GM12878 (cell line): ENCODE results near the gene KRTAP10-5. TPM values are rescaled to one million over a fixed set of nuclear protein-coding genes. Genes with fewer than 3 reads are reported as not detected.

ENCODE experiments used
- ATAC-seq: fragments of 200-7000 bp; cut with Tn5 transposase; 3 replicates; pipeline ENCODE4 v1.9.1; 2020; ENCODE audit warnings: mild to moderate bottlenecking, moderate library complexity
- BruUV-seq: library from RNA; stranded (reverse); fragments of 400-500 nt; replicated peaks from 2 replicates; lab custom pipeline; 2021; lab: Mats Ljungman, UMichigan
- CTCF ChIA-PET: fragments of 300-600 bp; sonication (Branson Sonifier 250); formaldehyde crosslinking; extraction: SDS; loops from one replicate; lab custom pipeline; 2021; ENCODE audit warnings: inconsistent platforms; lab: Yijun Ruan, JAX
- POLR2A ChIA-PET: fragments of 350-600 bp; formaldehyde crosslinking; extraction: SDS; loops from one replicate; lab custom pipeline; 2021; ENCODE audit warnings: inconsistent platforms; lab: Charles Lee
- RAD21 ChIA-PET: fragments of 300-600 bp; sonication (Branson Sonifier 250); formaldehyde crosslinking; loops from one replicate; lab custom pipeline; 2023; ENCODE audit warnings: antibody characterized with exemption; ENCODE audit not compliant: unreplicated experiment; lab: Charles Lee
- SMC1A ChIA-PET: fragments of 300-600 bp; sonication (Branson Sonifier 250); formaldehyde crosslinking; loops from one replicate; lab custom pipeline; 2023; ENCODE audit not compliant: unreplicated experiment, uncharacterized antibody; lab: Charles Lee
- DNase-seq: peaks from one replicate; pipeline ENCODE4 v3.0.0-alpha.2; 2011; ENCODE audit warnings: low read depth, low spot score
- FAIRE-seq: peaks from 3 replicates; lab custom pipeline; 2011; peaks lifted over from hg19 to GRCh38; lab: Jason Lieb, UNC
- H2AFZ ChIP-seq: 2 replicates; pipeline ENCODE4 v1.6.0; 2011; ENCODE audit warnings: low read depth, low read length, control low read depth; ENCODE audit not compliant: control insufficient read depth
- H3K27ac ChIP-seq: 2 replicates; pipeline ENCODE4 v1.5.1; 2011; ENCODE audit warnings: control low read depth; ENCODE audit not compliant: control insufficient read depth, insufficient read depth
- H3K27me3 ChIP-seq, 2 experiments: replicated peaks in 1 of 2; 2 replicates each; pipeline versions ENCODE4 v1.6.0 to v1.6.1; 2011; ENCODE audit warnings: low read length in 1 of 2; ENCODE audit not compliant: control insufficient read depth in 2 of 2, insufficient read depth in 2 of 2
- H3K36me3 ChIP-seq, 2 experiments: 2 replicates each; pipeline ENCODE4 v1.5.1; 2011; ENCODE audit warnings: low read length in 1 of 2; ENCODE audit not compliant: control insufficient read depth in 2 of 2, insufficient read depth in 2 of 2
- H3K4me1 ChIP-seq: 2 replicates; pipeline ENCODE4 v1.6.1; 2011; ENCODE audit warnings: mild to moderate bottlenecking, low read length, moderate library complexity, mixed read lengths; ENCODE audit not compliant: control insufficient read depth, insufficient read depth
- H3K4me2 ChIP-seq: 2 replicates; pipeline ENCODE4 v1.6.0; 2011; ENCODE audit warnings: control low read depth; ENCODE audit not compliant: control insufficient read depth, insufficient read depth
- H3K4me3 ChIP-seq: fragments of 200-600 bp; sonication (generic); 2 replicates; pipeline ENCODE4 v1.5.1; 2016
- H3K79me2 ChIP-seq: 2 replicates; pipeline ENCODE4 v1.6.0; 2011; ENCODE audit warnings: low read length; ENCODE audit not compliant: control insufficient read depth, insufficient read depth
- H3K9ac ChIP-seq: 2 replicates; pipeline ENCODE4 v1.8.0; 2011; ENCODE audit warnings: low read length, control low read depth, mixed read lengths; ENCODE audit not compliant: control insufficient read depth, insufficient read depth
- H3K9me3 ChIP-seq: replicated peaks from 3 replicates; pipeline ENCODE4 v1.5.1; 2011; ENCODE audit warnings: mild to moderate bottlenecking, low read length; ENCODE audit not compliant: control insufficient read depth, insufficient read depth
- H4K20me1 ChIP-seq: 2 replicates; pipeline ENCODE4 v1.6.0; 2011; ENCODE audit not compliant: control insufficient read depth, insufficient read depth
- CBX5 ChIP-seq: sonication (generic); IDR thresholded peaks from 2 replicates; pipeline ENCODE4 v1.6.1; 2016; ENCODE audit warnings: low read depth, moderate library complexity, mild to moderate bottlenecking, inconsistent platforms
- CREB1 ChIP-seq: IDR thresholded peaks from 2 replicates; pipeline ENCODE4 v1.6.1; 2012; ENCODE audit warnings: low read depth, mild to moderate bottlenecking, inconsistent platforms
- EGR1 ChIP-seq, 2 experiments: IDR thresholded peaks; 1 replicate in 1 of 2; 2 replicates in 1 of 2; pipeline ENCODE4 v1.6.1; 2011 to 2012; ENCODE audit warnings: low read depth in 2 of 2, low read length in 2 of 2, borderline replicate concordance in 1 of 2, mild to moderate bottlenecking in 1 of 2, moderate library complexity in 1 of 2
- IKZF2 ChIP-seq, 2 experiments: fragments of 450-650 bp; IDR thresholded peaks; 2 replicates each; pipeline ENCODE4 v1.6.1; 2017; ENCODE audit warnings: mild to moderate bottlenecking in 2 of 2, moderate library complexity in 2 of 2
- MYC ChIP-seq: IDR thresholded peaks from 2 replicates; pipeline ENCODE4 v1.6.1; 2011; ENCODE audit warnings: mild to moderate bottlenecking, low read length, moderate library complexity, inconsistent platforms; ENCODE audit not compliant: insufficient read depth, insufficient replicate concordance, insufficient read length, severe bottlenecking
- PAX5 ChIP-seq: IDR thresholded peaks from 2 replicates; pipeline ENCODE4 v1.6.1; 2011; ENCODE audit warnings: low read depth, low read length, borderline replicate concordance
- POLR2AphosphoS2 ChIP-seq: IDR thresholded peaks from 2 replicates; pipeline ENCODE4 v1.6.1; 2011; ENCODE audit warnings: low read depth, mild to moderate bottlenecking, low read length, improper control_type of control experiment, moderate library complexity
- SMC3 ChIP-seq: IDR thresholded peaks from 2 replicates; pipeline ENCODE4 v1.6.1; 2011; ENCODE audit warnings: low read length, improper control_type of control experiment, borderline replicate concordance
- TARDBP ChIP-seq: IDR thresholded peaks from 2 replicates; pipeline ENCODE4 v1.6.1; 2016; ENCODE audit warnings: borderline replicate concordance
- WGBS: methylation state at CpG from one replicate; pipeline ENCODE4 v1.1.6; 2016; ENCODE audit warnings: low lambda C conversion rate; ENCODE audit not compliant: insufficient replicate concordance, insufficient coverage; ENCODE audit errors: missing lambda C conversion rate; 5-methylcytosine and 5-hydroxymethylcytosine counted together
- in situ Hi-C: fragments of 300-500 bp; cut with MboI; formaldehyde crosslinking; loops from 9 replicates; pipeline ENCODE4 v1.14.3; 2018; ENCODE audit warnings: mixed read lengths
- intact Hi-C: fragments of 100-400 bp; cut with micrococcal nuclease; formaldehyde crosslinking; loops from one replicate; pipeline ENCODE4 v1.14.2; 2022; ENCODE audit not compliant: unreplicated experiment
- polyA plus RNA-seq, 11 experiments: library from polyadenylated mRNA; depleted of rRNA in 4 of 11; unstranded in 6 of 11; stranded (reverse) in 5 of 11; fragments of >200 nt; fragmentation: Nextera tagmentation in 4 of 11; fragmentation: Illumina TruSeq in 1 of 11; extraction: Ambion mirVana in 4 of 11; extraction: Trizol in 1 of 11; gene quantifications; 1 replicate in 1 of 11; 2 replicates in 10 of 11; pipeline versions ENCODE4 v1.2.1 to v1.2.3, GENCODE V29; 2011 to 2016; ENCODE audit warnings: inconsistent platforms in 2 of 11, missing spikeins in 2 of 11, low read depth in 1 of 11
- total RNA-seq, 4 experiments: library from RNA; depleted of rRNA in 3 of 4; stranded (reverse); fragments of >200 nt in 3 of 4; fragmentation: Illumina TruSeq in 1 of 4; extraction: Trizol in 1 of 4; gene quantifications; 2 replicates each; pipeline versions ENCODE4 v1.2.1 to v1.2.3, GENCODE V29; 2013 to 2021
- TF ChIP-seq, protein P1 (sequence below): fragments of 450-650 bp; IDR thresholded peaks from 2 replicates; pipeline ENCODE4 v1.6.1; 2017; ENCODE audit warnings: borderline replicate concordance
- TF ChIP-seq, protein P2 (sequence below): IDR thresholded peaks from 2 replicates; pipeline ENCODE4 v1.6.1; 2011; ENCODE audit warnings: low read depth, mild to moderate bottlenecking, low read length, moderate library complexity, borderline replicate concordance; ENCODE audit errors: extremely low read depth
- TF ChIP-seq, protein P3 (sequence below): fragments of 450-650 bp; IDR thresholded peaks from 2 replicates; pipeline ENCODE4 v1.6.1; 2017; ENCODE audit warnings: antibody characterized with exemption, mild to moderate bottlenecking, moderate library complexity
- TF ChIP-seq, protein P4 (sequence below): fragments of 450-650 bp; conservative IDR thresholded peaks from 2 replicates; pipeline ENCODE4 v1.6.1; 2017; ENCODE audit warnings: mild to moderate bottlenecking, moderate library complexity
- TF ChIP-seq, protein P5 (sequence below): fragments of 450-650 bp; IDR thresholded peaks from 2 replicates; pipeline ENCODE4 v1.6.1; 2018; ENCODE audit warnings: borderline replicate concordance, mild to moderate bottlenecking; ENCODE audit not compliant: partially characterized antibody

KRTAP10-5 gene
- total and polyA plus RNA-seq, 10 of the 15 experiments (the other 5 are each of a cell fraction or from before 2014, with no cell fraction given) = not detected

DNA sequence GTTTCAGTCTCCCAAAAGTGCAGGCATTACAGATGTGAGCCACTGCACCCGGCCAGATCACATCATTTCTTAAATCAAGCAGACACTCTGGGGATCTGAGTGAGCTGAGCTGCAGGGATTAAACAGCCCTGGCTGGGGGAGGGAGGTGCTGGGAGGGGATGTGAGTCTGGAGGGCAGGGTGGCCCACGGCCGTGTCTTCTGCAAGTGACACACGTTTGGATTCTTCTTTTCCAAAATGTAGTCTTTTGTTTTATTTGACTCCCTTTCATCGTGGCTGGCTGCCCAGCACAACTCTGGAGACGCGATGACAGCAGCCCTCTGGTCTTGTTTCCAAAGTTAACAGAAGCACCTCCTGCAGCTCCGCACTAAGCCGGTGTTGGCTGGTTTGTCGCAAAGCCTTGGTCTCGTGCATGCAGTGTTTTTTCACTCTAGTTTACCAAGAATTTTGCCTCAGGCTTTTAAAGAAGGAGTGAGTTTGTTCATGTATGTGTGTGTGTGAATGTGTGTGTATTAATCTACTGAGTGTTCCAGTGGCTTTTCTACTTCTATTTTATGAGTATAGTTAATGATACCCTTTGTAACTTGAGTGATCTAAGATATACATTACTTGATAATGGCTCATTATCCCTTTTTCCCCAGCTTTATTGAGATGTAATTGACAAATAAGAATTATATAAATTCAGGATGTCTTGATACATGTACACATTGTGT is 2.8 kb upstream of the KRTAP10-5 start:
- no peak for DNase-seq
- H3K4me1 ChIP-seq = no peaks in the 10 kb centered on the region
- no peak overlapping the region for H3K27ac ChIP-seq
- H3K4me2 ChIP-seq = no peak overlapping the region
- no peaks in the 10 kb centered on the region for H4K20me1 ChIP-seq
- H3K79me2 ChIP-seq = no peaks in the 10 kb centered on the region
- 57% methylated on average over 11 of the region's 11 CpGs for WGBS
- H3K9me3 ChIP-seq = peaks cover 4% of the 10 kb centered on the region; the same call in 2 of the 3 replicates
- H2AFZ ChIP-seq = no peak overlapping the region
- CTCF ChIA-PET = no interaction called here
- H3K9ac ChIP-seq = no peak overlapping the region
- intact Hi-C loops (no loop called here), in situ Hi-C loops (no loop called here)
- SMC1A ChIA-PET = no interaction called here
- POLR2A ChIA-PET = no interaction called here
- no peaks in the 10 kb centered on the region for H3K27me3 ChIP-seq
- RAD21 ChIA-PET = no interaction called here
- H3K4me3 ChIP-seq = no peak overlapping the region
- no peak for FAIRE-seq
- no peaks in the 10 kb centered on the region for H3K36me3 ChIP-seq
- ATAC-seq = no peak
- no TSS peak for BruUV-seq
- TF ChIP-seq POLR2AphosphoS2 (no peak), EGR1 (IDR thresholded peaks at IDR 0.05; ENCODE audit: borderline replicate concordance in 1 of 2, low read depth in 2 of 2, low read length in 2 of 2) (no peak), CREB1 (no peak), TARDBP (no peak), IKZF2 (IDR thresholded peaks at IDR 0.05) (no peak), CBX5 (no peak), SMC3 (no peak), MYC (no peak), PAX5 (no peak)
- TF ChIP-seq, protein P1, sequence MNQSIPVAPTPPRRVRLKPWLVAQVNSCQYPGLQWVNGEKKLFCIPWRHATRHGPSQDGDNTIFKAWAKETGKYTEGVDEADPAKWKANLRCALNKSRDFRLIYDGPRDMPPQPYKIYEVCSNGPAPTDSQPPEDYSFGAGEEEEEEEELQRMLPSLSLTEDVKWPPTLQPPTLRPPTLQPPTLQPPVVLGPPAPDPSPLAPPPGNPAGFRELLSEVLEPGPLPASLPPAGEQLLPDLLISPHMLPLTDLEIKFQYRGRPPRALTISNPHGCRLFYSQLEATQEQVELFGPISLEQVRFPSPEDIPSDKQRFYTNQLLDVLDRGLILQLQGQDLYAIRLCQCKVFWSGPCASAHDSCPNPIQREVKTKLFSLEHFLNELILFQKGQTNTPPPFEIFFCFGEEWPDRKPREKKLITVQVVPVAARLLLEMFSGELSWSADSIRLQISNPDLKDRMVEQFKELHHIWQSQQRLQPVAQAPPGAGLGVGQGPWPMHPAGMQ = no peak
- TF ChIP-seq, protein P2, sequence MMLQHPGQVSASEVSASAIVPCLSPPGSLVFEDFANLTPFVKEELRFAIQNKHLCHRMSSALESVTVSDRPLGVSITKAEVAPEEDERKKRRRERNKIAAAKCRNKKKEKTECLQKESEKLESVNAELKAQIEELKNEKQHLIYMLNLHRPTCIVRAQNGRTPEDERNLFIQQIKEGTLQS = no peak
- TF ChIP-seq, protein P3, sequence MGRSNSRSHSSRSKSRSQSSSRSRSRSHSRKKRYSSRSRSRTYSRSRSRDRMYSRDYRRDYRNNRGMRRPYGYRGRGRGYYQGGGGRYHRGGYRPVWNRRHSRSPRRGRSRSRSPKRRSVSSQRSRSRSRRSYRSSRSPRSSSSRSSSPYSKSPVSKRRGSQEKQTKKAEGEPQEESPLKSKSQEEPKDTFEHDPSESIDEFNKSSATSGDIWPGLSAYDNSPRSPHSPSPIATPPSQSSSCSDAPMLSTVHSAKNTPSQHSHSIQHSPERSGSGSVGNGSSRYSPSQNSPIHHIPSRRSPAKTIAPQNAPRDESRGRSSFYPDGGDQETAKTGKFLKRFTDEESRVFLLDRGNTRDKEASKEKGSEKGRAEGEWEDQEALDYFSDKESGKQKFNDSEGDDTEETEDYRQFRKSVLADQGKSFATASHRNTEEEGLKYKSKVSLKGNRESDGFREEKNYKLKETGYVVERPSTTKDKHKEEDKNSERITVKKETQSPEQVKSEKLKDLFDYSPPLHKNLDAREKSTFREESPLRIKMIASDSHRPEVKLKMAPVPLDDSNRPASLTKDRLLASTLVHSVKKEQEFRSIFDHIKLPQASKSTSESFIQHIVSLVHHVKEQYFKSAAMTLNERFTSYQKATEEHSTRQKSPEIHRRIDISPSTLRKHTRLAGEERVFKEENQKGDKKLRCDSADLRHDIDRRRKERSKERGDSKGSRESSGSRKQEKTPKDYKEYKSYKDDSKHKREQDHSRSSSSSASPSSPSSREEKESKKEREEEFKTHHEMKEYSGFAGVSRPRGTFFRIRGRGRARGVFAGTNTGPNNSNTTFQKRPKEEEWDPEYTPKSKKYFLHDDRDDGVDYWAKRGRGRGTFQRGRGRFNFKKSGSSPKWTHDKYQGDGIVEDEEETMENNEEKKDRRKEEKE = no peak
- TF ChIP-seq, protein P4, sequence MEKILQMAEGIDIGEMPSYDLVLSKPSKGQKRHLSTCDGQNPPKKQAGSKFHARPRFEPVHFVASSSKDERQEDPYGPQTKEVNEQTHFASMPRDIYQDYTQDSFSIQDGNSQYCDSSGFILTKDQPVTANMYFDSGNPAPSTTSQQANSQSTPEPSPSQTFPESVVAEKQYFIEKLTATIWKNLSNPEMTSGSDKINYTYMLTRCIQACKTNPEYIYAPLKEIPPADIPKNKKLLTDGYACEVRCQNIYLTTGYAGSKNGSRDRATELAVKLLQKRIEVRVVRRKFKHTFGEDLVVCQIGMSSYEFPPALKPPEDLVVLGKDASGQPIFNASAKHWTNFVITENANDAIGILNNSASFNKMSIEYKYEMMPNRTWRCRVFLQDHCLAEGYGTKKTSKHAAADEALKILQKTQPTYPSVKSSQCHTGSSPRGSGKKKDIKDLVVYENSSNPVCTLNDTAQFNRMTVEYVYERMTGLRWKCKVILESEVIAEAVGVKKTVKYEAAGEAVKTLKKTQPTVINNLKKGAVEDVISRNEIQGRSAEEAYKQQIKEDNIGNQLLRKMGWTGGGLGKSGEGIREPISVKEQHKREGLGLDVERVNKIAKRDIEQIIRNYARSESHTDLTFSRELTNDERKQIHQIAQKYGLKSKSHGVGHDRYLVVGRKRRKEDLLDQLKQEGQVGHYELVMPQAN = no peak
- TF ChIP-seq, protein P5, sequence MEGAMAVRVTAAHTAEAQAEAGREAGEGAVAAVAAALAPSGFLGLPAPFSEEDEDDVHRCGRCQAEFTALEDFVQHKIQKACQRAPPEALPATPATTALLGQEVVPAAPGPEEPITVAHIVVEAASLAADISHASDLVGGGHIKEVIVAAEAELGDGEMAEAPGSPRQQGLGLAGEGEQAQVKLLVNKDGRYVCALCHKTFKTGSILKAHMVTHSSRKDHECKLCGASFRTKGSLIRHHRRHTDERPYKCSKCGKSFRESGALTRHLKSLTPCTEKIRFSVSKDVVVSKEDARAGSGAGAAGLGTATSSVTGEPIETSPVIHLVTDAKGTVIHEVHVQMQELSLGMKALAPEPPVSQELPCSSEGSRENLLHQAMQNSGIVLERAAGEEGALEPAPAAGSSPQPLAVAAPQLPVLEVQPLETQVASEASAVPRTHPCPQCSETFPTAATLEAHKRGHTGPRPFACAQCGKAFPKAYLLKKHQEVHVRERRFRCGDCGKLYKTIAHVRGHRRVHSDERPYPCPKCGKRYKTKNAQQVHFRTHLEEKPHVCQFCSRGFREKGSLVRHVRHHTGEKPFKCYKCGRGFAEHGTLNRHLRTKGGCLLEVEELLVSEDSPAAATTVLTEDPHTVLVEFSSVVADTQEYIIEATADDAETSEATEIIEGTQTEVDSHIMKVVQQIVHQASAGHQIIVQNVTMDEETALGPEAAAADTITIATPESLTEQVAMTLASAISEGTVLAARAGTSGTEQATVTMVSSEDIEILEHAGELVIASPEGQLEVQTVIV = no peak
